ENCODE results near the gene DIS3L2.

DNA sequence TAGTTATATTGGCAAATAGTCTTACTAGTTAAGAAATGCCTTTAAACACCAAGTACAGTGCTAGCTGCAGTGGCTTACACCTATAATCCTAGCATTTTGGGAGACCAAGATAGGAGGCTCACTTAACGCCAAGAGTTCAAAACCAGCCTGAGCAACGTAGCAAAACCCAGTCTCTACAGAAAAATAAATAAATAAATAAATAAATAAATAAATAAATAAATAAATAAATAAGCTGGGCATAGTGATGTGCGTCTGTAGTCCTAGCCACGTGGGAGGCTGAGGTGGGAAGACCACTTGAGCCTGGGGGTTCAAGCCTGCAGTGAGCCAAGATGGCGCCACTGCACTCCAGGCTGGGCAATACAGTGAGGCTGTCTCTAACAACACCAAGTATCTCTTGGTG lies 258.4 kb downstream of the DIS3L2 start:
- TF ChIP-seq, protein P1, sequence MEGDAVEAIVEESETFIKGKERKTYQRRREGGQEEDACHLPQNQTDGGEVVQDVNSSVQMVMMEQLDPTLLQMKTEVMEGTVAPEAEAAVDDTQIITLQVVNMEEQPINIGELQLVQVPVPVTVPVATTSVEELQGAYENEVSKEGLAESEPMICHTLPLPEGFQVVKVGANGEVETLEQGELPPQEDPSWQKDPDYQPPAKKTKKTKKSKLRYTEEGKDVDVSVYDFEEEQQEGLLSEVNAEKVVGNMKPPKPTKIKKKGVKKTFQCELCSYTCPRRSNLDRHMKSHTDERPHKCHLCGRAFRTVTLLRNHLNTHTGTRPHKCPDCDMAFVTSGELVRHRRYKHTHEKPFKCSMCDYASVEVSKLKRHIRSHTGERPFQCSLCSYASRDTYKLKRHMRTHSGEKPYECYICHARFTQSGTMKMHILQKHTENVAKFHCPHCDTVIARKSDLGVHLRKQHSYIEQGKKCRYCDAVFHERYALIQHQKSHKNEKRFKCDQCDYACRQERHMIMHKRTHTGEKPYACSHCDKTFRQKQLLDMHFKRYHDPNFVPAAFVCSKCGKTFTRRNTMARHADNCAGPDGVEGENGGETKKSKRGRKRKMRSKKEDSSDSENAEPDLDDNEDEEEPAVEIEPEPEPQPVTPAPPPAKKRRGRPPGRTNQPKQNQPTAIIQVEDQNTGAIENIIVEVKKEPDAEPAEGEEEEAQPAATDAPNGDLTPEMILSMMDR (IDR thresholded peaks at IDR 0.05 in 4 of 5, conservative IDR thresholded peaks at IDR 0.05 in 1 of 5) = no peak
- TF ChIP-seq POLR2A (IDR thresholded peaks at IDR 0.05) = no peak

Data from gastrocnemius medialis (tissue), 4 donors.